T-helper 9 cell (primary cell): Measurements from ENCODE around the gene SEMA4A.
"Not testable (repeated sequence)": the region's sequence is repeated elsewhere in the genome, so short reads cannot be mapped to it uniquely, and the experiment has no call there.

Experiments
- DNase-seq: peaks from one replicate; pipeline ENCODE4 v3.0.0-alpha.2; 2020

The SEMA4A gene

GRCh38 chr1:156162430-156163037 is 9.1 kb downstream of the SEMA4A start:
- no peak for DNase-seq

GRCh38 chr1:156163712-156164111 is 10.3 kb downstream of the SEMA4A start:
- DNase-seq, result no peak

DNA sequence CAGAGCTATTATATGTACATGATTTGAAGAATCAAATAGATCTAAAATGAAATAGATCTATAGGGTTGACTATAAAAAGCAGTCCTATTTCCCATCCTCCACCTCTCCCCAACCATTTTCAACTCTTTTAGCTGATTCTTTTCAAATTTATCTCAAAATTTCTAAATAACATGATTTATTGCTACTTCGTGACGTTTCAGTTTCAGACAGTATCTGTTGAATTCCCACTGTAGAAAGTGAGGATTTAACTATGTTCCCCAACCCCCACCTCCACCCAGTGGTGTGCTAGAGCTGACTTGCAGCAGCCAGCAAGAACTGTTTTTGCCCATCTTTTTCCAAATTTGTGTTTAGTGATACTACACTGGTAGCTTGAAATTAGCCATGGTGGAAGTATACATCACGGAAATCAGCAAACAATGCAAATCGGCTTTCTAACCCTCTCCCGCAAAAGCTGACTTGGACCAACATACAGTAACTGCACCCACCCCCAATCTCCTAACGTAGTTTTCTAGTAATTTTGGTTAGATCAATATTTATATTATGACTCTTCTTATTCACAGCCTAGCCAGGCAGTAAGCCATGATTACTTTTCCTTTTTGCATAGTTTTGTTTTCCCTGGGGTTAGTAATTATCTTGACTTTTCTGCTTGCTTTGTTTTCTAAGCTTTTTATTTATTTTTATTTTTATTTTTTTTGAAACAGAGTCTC is 10.9 kb downstream of the SEMA4A start:
- DNase-seq, result no peak

- DNase-seq, result no peak
These were observed 11.7 kb downstream of the SEMA4A start for GRCh38 chr1:156165083-156165482.

- no peak for DNase-seq
These were observed 14.2 kb downstream of the SEMA4A start for GRCh38 chr1:156167536-156167935.

- DNase-seq, result no peak
These were observed 19.5 kb downstream of the SEMA4A start for GRCh38 chr1:156172696-156173470.

- no peak for DNase-seq
These were observed 23.3 kb downstream of the SEMA4A start for GRCh38 chr1:156176610-156177210.

DNA sequence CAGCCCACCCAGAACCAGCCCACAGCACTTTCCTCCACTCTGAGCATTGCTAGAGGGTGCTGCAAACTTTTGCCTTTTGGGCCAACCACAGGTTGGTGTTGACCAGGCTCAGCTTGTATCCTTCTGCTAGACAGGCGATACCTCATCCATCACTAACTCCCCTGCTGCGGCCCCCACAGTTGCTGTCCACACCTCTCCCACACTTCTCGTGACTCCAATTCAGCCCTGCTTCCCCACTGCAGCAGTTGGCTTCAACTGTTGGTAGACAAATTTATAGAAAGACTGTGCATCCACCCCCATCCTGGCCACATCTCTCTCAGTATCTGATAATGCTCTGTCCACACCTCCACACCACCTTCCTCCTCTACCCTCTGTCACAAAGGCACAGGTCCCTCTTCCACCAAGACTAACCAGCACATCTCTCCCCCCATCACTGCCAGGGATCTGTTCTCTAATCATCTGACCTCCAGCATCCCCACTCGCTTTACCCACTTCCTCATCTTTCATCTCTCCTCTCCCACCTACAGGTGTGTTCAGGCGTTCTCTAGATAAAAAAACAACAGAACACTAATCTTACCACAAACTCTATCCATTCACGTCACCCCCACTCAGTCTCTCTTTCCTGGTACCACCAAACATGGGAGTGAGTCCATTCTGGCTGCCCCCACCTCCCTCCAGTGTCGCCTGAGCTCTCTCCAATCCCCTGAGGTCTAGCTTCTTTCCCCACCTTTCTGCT is 24.7 kb downstream of the SEMA4A start:
- no peak for DNase-seq

DNA sequence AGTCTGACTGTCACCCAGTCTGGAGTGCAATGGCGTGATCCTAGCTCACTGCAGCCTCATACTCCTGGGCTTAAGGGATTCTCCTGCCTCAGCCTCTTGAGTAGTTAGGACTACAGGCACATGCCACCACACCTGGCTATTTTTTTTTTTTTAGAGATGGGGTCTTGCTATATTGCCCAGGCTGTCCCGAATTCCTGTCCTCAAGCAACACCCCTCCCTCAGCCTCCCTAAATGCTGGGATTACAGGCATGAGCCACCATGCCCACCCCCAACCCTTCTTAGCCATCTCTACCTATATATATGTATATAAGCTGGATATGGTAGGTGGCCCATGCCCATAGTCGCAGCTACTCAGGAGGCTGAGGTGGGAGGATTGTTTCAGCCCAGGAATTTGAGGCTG is 27.1 kb downstream of the SEMA4A start:
- DNase-seq, result no peak

GRCh38 chr1:156181391-156181924 is 28.1 kb downstream of the SEMA4A start:
- not testable (repeated sequence) for DNase-seq

DNA sequence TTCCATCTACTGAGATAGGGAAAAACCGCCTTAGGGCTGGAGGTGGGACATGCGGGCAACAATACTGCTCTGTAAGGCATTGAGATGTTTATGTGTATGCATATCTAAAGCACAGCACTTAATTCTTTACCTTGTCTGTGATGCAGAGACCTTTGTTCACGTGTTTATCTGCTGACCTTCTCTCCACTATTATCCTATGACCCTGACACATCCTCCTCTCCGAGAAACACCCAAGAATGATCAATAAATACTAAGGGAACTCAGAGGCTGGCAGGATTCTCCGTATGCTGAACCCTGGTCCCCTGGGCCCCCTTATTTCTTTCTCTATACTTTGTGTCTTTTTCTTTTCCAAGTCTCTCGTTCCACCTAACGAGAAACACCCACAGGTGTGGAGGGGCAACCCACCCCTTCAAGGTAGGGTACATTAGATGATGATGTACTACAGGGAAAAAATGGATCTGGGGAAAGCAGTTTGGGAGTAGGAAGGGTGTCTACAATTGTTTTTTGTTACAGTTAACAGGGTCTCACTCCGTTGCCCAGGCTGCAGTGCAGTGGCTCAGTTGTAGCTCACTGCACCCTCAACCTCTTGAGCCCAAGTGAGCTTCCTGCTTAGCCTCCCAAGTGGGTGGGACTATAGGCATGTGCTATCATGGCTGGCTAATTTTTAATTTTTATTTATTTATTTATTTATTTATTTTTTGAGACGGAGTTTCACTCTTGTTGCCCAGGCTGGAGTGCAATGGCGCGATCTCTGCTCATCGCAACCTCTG is 28.8 kb downstream of the SEMA4A start:
- DNase-seq, result not testable (repeated sequence)

GRCh38 chr1:156186347-156187177 is 33.2 kb downstream of the SEMA4A start:
- DNase-seq, result not testable (repeated sequence)

DNA sequence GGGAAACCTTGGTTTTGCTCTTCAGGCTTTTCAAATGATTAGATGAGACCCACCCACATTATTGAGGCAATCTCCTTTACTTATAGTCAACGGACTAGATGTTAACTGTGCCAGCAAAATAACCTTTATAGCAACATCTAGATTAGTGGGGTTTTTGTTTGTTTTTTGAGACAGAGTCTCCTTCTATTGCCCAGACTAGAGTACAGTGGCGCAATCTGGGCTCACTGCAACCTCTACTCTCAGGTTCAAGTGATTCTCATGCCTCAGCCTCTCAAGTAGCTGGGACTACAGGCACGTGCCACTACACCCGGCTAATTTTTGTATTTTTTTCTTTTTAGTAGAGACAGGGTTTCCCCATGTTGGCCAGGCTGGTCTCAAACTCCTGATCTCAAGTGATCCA is 36.9 kb downstream of the SEMA4A start:
- not testable (repeated sequence) for DNase-seq

GRCh38 chr1:156191292-156191964 is 38.0 kb downstream of the SEMA4A start:
- no peak for DNase-seq

GRCh38 chr1:156193208-156193487 is 39.8 kb downstream of the SEMA4A start:
- no peak for DNase-seq

DNA sequence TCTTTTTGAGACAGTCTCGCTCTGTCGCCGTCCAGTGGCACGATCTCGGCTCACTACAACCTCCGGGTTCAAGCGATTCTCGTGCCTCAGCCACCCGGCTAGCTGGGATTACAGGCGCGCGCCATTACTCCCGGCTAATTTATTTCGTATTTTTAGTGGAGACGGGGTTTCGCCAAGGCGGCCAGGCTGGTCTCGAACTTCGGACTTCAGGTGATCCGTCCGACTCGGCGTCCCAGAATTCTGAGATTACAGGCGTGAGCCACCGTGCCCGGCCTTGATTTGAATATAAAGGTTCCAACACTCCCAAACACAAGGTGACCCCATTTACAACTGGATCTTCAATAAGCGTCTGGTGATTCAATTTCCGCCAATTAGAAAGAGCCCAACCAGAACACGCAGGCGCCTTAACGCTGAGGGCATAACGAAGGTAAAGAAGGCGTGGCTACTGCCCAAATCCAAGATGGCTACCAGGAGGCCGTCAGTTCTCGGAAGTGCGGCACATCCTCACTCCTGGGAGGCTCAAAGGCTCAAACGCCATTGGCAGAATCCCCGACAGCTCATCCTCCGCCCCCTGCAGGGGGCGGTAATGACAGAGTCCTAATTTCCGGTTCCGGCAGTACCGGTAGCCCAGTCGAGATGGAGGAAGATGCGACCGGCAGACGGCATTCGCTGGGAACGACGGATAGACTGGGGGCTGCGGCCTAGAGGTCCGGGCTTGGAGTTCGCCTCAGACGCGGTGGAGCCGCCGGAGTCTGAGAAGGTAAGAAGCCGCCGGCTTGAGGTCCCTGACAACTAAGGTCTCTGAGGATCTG is 40.3 kb downstream of the SEMA4A start, which contains the start of gene SLC25A44:
TSS of gene SLC25A44 (plus strand) at position 617 of the 812 bp plus-strand sequence. CDS start 5,744 bp downstream, outside the sequence.
- peak; percentile 94 for DNase-seq

DNA sequence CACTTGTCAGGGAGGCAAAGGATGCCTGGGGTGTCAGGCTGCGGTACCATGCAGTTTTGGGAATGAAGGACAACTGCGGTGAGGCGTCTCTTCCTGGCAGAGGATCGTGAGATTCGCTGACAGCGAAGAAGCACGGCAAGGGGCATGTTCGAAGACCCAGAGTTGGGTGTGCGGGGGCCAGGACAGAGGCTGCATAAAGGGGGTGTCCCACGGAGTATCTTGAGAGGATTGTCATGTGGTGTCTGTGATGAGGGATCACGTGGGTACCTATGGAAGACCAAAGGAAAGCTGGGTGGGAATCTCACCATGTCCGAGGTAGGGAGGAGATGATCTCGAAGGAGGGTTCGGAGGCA is 40.9 kb downstream of the SEMA4A start:
- no peak for DNase-seq

DNA sequence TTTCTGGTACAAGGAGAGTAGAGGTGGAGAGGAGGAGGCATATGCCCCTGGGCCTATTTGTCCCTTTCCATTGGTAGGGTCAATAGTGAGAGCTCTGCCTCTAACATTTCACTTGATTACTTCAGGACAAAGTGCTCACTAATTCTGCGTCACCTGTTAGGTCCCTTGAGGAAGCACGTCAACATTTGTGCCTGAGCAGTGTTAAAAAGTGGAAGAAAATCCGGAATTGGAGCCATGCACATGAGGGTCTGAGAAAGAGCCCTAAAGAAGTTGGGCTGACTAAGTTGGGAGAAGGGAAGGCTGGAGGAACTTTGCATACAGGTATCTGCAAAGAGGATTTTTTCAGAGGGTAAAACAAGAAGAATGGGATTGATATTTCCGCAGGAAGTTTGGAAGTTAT is 42.5 kb downstream of the SEMA4A start:
- DNase-seq, result no peak

- no peak for DNase-seq
These were observed 43.1 kb downstream of the SEMA4A start for GRCh38 chr1:156196445-156196844.
